Mesothelial cell of epicardium (in vitro differentiated cells): ENCODE data around the gene ULK1. TPM values are rescaled to one million over a fixed set of nuclear protein-coding genes. Genes with fewer than 3 reads are reported as not detected.

ENCODE experiments used
- DNase-seq, 2 experiments: peaks; one replicate each; pipeline ENCODE4 v3.0.0; 2021; ENCODE audit warnings: low spot score in 2 of 2; ENCODE audit not compliant: unreplicated experiment in 2 of 2
- H3K27ac Mint-ChIP-seq: 2 replicates; pipeline ENCODE4 v1.8.0; 2021; ENCODE audit warnings: mixed read lengths
- H3K27me3 Mint-ChIP-seq: 2 replicates; pipeline ENCODE4 v1.8.0; 2021; ENCODE audit warnings: low read depth, mixed read lengths
- H3K36me3 Mint-ChIP-seq: 2 replicates; pipeline ENCODE4 v1.8.0; 2021; ENCODE audit warnings: mixed read lengths
- H3K4me1 Mint-ChIP-seq: 2 replicates; pipeline ENCODE4 v1.8.0; 2021; ENCODE audit warnings: mixed read lengths
- H3K4me3 Mint-ChIP-seq: 2 replicates; pipeline ENCODE4 v1.8.0; 2021; ENCODE audit warnings: mild to moderate bottlenecking, moderate library complexity, mixed read lengths
- H3K9me3 Mint-ChIP-seq: 2 replicates; pipeline ENCODE4 v1.8.0; 2021; ENCODE audit warnings: mixed read lengths
- CTCF ChIP-seq: fragments of 200-600 bp; sonication (generic); IDR thresholded peaks from one replicate; pipeline ENCODE4 v1.5.0; 2021; ENCODE audit warnings: antibody characterized with exemption; ENCODE audit not compliant: unreplicated experiment
- total RNA-seq: library from RNA; stranded (reverse); gene quantifications from 3 replicates; pipeline ENCODE4 v1.2.1, GENCODE V29; 2021

Gene ULK1
- total RNA-seq, 1 donor from 2014 or later, result 104 TPM

GRCh38 chr12:131919051-131919347, 24.6 kb downstream of the ULK1 start:
- H3K9me3 Mint-ChIP-seq, result no peaks in the 10 kb centered on the region
- H3K4me1 Mint-ChIP-seq, result no peaks in the 10 kb centered on the region

GRCh38 chr12:131919366-131920156, 25.1 kb downstream of the ULK1 start:
- H3K4me1 Mint-ChIP-seq, result peaks cover 1% of the 10 kb centered on the region

More at GRCh38 chr12:131919051-131919347, 24.6 kb downstream of the ULK1 start:
- TF ChIP-seq CTCF, result no peak
- H3K4me3 Mint-ChIP-seq, result no peak overlapping the region
- no peaks in the 10 kb centered on the region for H3K27me3 Mint-ChIP-seq
- H3K36me3 Mint-ChIP-seq, result peaks cover 7% of the 10 kb centered on the region
- no peak overlapping the region for H3K27ac Mint-ChIP-seq
- no peak for DNase-seq

GRCh38 chr12:131920157-131920508, 25.7 kb downstream of the ULK1 start:
- H3K9me3 Mint-ChIP-seq, result no peaks in the 10 kb centered on the region
- peaks cover 1% of the 10 kb centered on the region for H3K4me1 Mint-ChIP-seq
- peaks cover 7% of the 10 kb centered on the region for H3K36me3 Mint-ChIP-seq
- H3K27ac Mint-ChIP-seq, result no peak overlapping the region
- H3K27me3 Mint-ChIP-seq, result no peaks in the 10 kb centered on the region
- no peak for DNase-seq
- no peak overlapping the region for H3K4me3 Mint-ChIP-seq
- no peak for TF ChIP-seq CTCF

More at GRCh38 chr12:131919366-131920156, 25.1 kb downstream of the ULK1 start:
- no peaks in the 10 kb centered on the region for H3K9me3 Mint-ChIP-seq
- peaks cover 7% of the 10 kb centered on the region for H3K36me3 Mint-ChIP-seq
- H3K27ac Mint-ChIP-seq, result no peak overlapping the region
- DNase-seq, result no peak
- H3K4me3 Mint-ChIP-seq, result no peak overlapping the region
- no peaks in the 10 kb centered on the region for H3K27me3 Mint-ChIP-seq
- TF ChIP-seq CTCF, result no peak

- no peaks in the 10 kb centered on the region for H3K27me3 Mint-ChIP-seq
- H3K9me3 Mint-ChIP-seq, result no peaks in the 10 kb centered on the region
- no peak overlapping the region for H3K4me3 Mint-ChIP-seq
- DNase-seq, result no peak
- TF ChIP-seq CTCF, result no peak
- H3K36me3 Mint-ChIP-seq, result peaks cover 7% of the 10 kb centered on the region
- H3K4me1 Mint-ChIP-seq, result peaks cover 1% of the 10 kb centered on the region
- H3K27ac Mint-ChIP-seq, result no peak overlapping the region
Observed at GRCh38 chr12:131920902-131921840, 26.7 kb downstream of the ULK1 start.

GRCh38 chr12:131921866-131922769, 27.7 kb downstream of the ULK1 start:
- peak overlapping the region; percentile 34 for H3K27ac Mint-ChIP-seq
- H3K27me3 Mint-ChIP-seq, result no peaks in the 10 kb centered on the region
- DNase-seq, result no peak
- peaks cover 1% of the 10 kb centered on the region for H3K4me1 Mint-ChIP-seq
- no peak for TF ChIP-seq CTCF
- peaks cover 7% of the 10 kb centered on the region for H3K36me3 Mint-ChIP-seq
- no peaks in the 10 kb centered on the region for H3K9me3 Mint-ChIP-seq
- H3K4me3 Mint-ChIP-seq, result no peak overlapping the region
